ENCODE measurements around the gene IL17C. TPM values are rescaled to one million over a fixed set of nuclear protein-coding genes. Genes with fewer than 3 reads are reported as not detected.

The IL17C gene
- total and polyA plus RNA-seq, 2 of the 8 experiments (the other 6 are each of a cell fraction or from before 2014, with no cell fraction given) = 1.1 to 1.9 TPM

- TF ChIP-seq CHD7 (IDR thresholded peaks at IDR 0.05; ENCODE audit: insufficient replicate concordance, low read length) = no peak
- peak; percentile 51 for TF ChIP-seq KDM4A (IDR thresholded peaks at IDR 0.05; ENCODE audit: low read depth, low read length, severe bottlenecking)
- TF ChIP-seq BACH1 (IDR thresholded peaks at IDR 0.05; ENCODE audit: low read length) = peak; percentile 22; the same call in 1 of the 2 replicates
- TF ChIP-seq ASH2L (IDR thresholded peaks at IDR 0.05; ENCODE audit: low read length) = peak; percentile 32
These were observed 48.3 kb downstream of the IL17C start, which contains the start of gene SNAI3 (continued) for GRCh38 chr16:88686439-88687253.

Data from H1 (cell line).